ENCODE measurements around the gene LTA. TPM values are rescaled to one million over a fixed set of nuclear protein-coding genes. Genes with fewer than 3 reads are reported as not detected.
"Not testable (repeated sequence)": the region's sequence is repeated elsewhere in the genome, so short reads cannot be mapped to it uniquely, and the experiment has no call there.

Gene LTA
- polyA plus RNA-seq, 12 donors = 0.13 to 2.6 (median 0.33) TPM; not detected in 6

DNA sequence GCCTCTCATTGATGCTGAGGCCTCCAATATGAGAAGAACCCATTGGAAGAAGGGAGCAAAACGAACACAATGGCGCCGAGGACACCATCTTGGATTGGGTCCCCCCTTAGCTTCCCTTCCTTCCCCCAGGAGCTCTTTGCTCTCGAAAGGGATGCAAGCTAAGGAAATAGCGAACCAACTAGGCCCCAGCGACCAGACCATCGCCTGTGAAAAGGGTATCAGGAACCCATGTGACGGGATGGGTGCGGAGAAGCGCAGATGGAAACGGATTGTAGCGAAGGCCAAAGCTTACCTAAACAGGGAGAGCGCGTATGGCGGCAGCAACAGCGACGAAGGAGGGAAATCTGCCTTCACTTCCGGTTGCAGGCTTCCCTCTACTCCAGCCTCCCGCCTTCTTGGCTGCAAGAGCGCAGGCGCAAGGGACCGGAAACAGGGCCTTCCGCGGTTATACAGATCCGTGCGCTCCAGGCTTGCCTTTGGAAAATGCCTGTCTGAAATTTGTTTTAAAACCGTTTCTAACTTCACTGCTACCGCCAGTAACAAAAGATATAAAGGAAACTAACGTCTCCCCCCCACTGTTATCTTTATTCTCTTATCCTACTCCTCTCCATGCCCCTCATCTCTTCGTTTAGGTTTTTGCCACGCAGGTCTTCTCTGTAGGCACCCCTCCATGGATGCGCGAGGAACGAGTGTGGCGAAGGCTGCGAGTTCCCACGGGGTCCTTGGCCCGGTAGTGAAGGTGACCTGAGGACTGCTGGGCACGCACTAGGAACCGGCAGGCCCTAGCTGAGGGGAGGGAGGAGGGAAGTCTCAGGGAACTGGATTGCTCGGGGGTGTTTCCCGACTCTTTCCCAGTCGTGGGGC is 30.2 kb upstream of the LTA start, which contains the start of gene DDX39B:
TSS of gene DDX39B (minus strand) at position 346 of the 864 bp plus-strand sequence. CDS start 1,471 bp downstream, outside the sequence.
- DNase-seq = peak; percentile 98

DNA sequence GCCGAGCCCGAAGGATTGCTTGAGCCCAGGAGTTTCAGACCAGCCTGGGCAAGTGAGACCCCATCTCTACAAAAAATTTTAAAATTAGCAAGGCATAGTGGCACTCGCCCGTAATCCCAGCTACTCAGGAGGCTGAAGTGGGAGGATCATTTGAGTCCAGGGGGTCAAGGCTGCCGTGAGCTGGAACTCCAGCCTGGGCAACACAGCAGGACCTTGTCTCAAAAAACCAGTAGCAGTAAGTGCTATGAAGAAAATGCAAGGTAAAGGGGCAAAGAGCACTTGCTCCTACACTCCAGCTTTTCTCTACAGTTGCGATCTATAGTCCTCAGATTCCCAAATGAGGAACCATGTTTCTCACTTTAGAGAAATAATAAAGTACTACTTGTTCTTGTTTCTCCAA is 28.4 kb upstream of the LTA start:
- no peak for DNase-seq

DNA sequence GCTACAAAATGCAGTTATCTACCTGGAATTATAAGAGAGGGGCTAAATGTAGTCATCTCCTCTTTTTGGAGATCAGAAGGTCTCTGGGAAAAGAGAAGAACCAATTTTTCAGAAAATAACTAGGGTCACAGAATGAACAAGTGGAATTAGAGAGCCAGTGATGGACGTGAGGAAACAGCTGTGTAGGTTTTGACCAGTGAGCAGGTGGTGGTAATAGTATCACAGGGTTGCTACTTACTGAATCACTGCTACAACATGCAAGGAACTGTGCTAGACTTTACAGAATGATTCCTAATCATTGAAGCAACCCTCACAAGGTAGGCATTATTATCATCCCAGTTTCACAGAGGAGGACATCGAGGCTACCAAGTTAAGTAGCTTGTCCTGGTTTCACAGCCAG is 27.4 kb upstream of the LTA start:
- no peak for DNase-seq

DNA sequence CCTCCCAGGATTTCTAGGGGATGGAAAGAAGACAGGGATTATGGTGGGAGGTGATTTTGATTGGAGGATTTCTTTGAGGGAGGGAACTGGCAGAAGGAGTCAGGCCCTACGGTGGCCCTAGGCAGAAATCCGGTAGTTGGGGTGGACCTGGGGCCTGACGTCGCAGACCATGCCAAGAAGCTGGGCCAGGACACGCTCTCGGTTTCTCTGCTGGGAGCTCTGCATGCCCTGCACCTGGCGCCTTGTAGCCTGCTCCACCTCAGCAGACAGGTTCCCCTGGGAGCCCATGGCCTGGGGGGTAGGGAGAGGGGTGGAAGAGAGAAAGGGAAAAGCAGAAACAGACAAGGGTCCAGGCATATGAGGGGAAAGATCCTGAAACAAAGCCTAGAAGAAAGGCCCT is 26.8 kb upstream of the LTA start:
- no peak for DNase-seq

DNA sequence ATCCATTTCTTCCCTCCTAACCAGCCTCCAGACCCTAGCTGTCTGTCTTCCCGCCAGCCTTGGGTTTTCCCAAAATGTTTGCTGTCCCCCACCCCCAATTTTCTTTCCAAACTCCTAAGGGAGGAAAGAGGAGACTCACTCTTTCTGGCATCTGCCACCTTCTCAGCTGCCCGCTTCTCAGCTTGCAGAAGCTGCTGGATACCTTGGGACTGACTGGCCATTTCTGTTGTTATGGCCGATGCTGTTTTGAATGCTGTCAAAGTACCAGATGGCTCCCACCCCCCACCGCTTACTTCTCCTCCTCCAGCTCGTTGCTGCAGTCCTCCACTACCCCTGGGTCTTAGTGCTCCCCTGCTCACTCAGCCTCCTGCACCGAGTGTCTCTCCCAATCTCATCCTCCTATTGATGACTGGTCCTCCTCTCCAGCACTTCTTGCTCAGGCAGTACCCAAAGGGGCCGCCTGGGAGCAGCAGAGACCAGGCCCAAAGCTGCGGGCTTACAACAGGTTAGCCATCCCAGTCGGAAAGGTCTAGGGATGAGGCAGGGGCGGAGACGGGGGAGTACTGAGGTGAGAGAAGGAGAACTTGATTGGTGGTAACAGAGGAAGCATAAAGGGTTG is 25.6 kb upstream of the LTA start, which contains the start of gene ATP6V1G2:
TSS of gene ATP6V1G2 (minus strand) at position 270 of the 619 bp plus-strand sequence. CDS start at position 221, 49 bp downstream.
- peak; percentile 89 for DNase-seq

DNA sequence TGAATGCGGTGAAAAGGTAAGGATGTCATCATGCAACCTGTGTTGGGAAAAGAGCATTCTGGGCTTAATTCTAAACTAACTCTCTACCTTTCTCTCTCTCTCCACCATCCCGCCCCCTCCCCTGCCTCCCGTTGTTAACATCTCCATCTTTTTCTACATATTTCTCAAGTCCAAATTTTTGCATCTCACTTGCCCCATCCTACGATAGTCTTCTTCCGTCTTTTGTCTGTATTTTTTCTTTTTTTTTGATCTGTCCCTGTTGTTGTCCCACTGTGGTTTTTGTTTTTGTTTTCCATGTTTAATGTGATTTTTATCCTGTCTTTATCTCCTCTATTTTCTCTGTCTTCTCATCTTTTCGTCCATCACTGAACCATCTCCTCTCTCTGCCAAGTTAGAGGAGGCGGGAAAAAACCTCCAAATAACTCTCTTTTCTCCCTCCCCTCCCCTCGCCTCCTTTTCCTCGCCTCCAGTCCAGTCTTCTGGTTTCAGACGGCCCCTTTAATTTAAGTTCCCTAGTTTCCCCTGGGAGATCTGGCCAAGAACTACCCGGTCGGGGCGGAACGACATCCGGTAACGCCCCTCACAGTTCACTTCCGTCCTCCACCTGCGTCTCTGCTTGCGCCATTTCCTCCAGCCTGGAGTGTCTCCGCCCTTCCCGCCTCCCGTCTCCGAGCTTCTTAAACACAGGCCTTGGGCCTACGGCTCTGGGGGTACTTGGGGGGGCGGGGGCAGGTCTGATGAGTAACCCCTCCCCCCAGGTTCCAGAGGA is 24.9 kb upstream of the LTA start, which contains the start of gene NFKBIL1:
TSS of gene NFKBIL1 (plus strand) at position 651 of the 769 bp plus-strand sequence. CDS start at position 738, 87 bp downstream.
- peak; percentile 99 for DNase-seq

DNA sequence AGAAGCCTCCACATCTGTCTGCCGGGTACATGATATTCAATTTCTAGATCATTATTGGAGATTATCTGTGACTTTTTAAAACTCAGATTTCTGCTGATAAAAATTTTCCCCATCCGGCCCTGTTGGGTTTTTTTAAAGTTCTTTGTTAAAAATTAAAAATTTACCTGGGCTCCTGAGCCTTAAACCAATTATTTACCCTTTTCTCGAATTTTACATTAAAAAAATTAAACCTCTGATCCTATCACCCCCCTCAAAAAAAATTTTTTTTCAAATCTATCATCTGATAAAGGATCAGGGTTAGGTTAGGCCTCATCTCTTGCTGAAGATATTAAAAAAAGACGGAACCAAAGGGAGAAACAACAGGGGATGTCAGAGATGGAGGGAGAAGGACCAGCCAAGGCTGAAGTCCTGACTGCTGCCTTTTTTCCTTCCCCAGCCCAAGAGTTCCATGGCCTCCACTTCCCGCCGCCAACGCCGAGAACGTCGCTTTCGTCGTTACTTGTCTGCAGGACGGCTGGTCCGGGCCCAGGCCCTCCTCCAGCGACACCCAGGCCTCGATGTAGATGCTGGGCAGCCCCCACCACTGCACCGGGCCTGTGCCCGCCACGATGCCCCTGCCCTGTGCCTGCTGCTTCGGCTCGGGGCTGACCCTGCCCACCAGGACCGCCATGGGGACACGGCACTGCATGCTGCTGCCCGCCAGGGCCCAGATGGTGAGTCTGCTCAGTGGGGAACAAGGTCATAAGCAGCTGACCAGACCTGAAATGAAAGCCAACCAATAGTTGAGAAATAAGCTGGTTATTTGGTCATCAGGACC is 24.2 kb upstream of the LTA start:
- no peak for DNase-seq

DNA sequence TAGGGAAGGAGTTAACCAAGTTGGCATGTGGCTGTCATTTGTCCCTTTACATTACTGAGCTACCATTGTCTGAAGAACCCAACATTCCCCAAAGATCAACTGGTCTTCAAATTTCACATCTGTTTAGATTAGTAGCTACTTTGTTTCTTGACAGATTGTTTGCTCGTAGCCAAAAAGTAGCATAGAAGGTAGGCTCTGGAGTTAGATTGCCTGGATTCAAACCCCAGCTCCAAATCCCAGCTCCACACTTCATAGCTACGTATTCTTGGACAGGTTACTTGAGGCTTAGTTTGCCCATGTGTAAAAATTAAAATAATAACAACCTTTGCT is 23.6 kb upstream of the LTA start:
- no peak for DNase-seq

DNA sequence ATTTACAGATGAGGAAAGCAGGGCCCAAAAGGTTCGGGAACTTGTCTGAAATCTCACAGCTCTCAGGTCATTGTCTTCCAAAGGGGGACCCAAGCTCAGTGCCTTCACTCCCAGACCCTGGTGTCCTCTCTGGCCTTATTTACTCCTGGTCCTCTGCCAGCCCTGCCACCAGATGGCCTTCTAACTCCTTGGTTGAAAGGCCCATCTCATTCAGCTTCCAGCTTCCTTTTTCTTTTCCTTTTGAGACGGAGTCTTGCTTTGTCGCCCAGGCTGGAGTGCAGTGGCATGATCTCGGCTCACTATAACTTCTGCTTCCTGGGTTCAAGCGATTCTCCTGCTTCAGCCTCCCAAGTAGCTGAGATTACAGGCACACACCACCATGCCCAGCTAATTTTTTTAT is 20.7 kb upstream of the LTA start:
- not testable (repeated sequence) for DNase-seq

DNA sequence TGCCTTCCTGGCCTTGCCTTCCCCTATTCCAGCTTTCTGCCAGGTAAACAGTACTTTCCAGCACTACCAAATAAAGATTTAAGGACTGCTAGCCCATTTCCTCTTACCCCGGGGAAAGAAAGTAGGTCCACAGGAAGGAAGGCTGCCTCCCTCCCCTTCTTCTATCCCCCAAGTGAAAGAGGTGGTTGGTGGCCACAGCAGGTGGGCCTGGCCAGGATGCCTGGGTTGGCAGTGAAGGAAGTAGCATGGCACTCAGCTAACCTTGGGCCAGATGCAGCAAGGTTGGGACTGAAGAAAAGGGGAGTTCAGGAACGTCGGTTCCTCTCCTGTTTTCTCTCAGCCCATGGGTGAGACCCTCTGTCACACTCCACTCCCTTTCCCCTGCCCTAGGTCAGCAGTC is 15.8 kb upstream of the LTA start:
- DNase-seq = no peak

DNA sequence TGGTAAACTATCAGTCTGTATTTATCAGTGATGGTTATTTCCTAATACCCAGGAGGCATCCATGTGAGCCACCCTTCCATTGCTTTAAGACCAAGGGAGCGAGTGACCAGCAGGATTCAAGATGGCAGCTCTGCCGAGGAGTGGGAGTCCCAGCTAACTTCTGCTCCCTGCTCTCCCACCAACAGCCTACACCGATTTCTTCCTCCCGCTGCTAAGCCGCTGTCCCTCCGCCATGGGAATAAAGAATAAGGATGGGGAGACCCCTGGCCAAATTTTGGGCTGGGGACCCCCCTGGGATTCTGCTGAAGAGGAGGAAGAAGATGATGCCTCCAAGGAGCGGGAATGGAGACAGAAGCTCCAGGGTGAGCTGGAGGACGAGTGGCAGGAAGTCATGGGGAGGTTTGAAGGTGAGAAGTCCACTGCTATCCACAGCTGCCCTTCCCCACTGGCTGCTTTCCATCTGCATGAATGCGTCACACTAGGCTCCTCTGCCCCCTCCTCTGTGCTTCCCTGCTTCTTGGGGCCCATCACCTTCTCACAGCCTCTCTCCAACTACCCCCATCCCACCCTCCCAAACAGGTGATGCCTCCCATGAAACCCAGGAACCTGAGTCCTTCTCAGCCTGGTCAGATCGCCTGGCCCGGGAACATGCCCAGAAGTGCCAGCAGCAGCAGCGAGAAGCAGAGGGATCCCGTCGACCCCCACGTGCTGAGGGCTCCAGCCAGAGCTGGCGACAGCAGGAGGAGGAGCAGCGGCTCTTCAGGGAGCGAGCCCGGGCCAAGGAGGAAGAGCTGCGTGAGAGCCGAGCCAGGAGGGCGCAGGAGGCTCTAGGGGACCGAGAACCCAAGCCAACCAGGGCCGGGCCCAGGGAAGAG is 14.4 kb upstream of the LTA start:
- no peak for DNase-seq

DNA sequence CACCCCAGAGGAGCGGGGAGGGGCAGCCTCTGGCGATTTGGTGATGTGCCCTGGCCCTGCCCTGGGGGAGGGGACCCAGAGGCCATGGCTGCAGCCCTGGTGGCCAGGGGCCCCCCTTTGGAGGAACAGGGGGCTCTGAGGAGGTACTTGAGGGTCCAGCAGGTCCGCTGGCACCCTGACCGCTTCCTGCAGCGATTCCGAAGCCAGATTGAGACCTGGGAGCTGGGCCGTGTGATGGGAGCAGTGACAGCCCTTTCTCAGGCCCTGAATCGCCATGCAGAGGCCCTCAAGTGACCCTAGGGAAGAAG is 13.8 kb upstream of the LTA start:
- no peak for DNase-seq

DNA sequence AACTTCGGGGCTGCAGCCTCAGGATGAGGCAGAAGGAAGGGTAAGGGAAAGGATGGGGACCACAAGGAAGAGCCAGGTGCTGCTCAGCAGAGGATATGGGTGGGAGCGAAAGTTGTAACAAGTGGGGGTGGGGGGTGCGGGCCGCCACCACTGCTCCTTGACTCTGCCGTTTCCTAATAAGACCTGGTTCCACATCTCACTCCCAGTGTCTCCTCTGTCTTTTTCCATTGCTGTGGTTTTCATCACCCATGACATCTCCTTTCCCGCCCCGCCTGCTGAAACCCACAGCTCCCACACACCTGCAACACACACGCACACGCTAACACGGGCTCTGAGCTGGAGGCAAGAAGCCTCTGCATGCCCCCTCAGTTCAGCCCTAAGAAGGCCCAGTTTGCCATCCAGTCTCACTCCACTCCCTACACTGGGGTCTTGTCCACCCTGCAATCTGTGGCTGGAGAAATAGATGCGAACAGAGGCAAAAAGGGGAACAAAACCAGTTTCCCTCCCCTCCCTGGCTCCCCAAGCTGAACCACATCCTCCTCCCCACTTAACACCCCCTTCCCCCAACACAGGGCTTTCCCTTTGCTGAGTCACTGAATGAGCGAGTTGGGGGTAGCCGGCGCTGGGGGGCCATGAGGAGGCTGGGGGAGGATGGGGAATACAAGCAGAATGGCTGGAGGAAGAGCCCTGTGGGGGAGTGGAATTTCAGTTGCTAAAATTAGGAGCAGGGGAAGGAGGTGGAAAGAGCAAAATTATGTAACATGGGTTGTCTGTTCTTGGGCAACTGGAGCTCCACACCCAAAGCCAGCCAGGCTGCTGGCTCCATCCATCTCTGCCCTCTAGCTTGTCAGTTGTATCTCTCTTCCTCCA is 13.2 kb upstream of the LTA start:
- no peak for DNase-seq

DNA sequence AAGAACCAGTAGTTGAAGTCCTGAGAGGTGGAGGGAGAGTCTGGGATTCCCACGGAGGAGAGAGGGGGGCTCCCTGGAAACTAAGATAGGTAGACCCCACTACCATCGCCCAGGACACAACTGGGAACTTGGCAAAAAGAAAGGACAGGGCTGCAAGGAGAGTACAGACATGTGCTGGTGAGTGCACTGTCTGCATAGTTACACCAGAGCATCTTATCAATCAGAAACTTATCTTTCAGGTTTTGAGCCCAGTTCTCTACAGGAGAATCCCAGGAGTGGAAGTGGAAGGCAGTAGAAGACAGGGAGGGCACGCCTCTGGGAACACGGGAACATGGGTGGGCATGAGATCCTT is 12.5 kb upstream of the LTA start:
- DNase-seq = no peak

DNA sequence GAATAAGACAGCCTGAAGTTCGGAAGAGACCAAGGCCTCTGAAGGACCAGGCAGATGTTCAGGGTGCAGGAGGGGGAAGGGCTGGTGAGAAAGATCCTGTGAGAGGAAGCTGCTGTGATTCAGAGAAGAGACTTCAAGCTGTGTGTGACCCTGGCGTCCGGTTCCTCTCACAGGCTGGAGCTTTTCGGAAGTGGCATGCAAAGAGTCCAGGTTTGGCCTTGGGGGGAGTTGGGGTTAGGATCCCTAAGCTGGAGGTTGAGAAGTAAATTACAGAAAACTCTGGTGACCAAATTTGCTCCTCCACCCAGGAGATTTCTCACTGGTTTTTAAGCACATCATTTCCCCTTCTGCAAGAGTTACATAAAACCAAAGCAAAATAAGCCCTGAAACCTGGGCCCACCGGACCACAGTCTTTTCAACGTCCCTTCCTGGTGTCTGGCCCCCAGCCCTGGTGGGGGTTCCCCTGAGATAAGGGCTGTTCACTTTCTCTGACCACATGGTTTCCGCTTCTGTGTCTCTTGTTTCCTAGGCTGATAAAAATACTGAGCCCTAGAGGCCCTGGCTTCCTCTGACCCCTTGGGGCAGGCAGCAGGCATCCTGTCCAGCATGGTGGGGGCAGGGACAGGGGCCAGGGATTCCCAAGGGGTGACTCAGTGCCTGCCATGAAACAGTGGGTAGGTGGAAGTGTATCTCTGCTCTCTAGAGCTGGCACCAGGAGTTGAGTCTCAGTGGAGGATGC is 12.0 kb upstream of the LTA start:
- DNase-seq = no peak

DNA sequence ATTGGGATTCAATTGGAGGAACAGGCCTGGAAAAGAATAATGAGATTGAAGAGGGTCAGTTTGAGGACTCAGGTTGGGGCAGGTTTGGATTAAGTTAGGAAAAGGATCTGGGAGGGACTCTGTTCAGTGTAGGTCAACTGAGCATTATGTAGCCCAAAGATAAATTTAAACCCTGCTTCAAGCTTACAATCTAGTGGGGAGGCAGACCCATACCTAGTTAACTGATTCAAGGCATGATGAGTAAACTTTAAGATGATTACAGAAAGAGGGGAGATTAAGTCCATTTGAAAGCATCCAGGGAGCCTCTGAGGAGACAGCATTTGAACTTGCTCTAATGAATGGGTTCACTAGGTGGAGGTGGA is 11.4 kb upstream of the LTA start:
- no peak for DNase-seq

DNA sequence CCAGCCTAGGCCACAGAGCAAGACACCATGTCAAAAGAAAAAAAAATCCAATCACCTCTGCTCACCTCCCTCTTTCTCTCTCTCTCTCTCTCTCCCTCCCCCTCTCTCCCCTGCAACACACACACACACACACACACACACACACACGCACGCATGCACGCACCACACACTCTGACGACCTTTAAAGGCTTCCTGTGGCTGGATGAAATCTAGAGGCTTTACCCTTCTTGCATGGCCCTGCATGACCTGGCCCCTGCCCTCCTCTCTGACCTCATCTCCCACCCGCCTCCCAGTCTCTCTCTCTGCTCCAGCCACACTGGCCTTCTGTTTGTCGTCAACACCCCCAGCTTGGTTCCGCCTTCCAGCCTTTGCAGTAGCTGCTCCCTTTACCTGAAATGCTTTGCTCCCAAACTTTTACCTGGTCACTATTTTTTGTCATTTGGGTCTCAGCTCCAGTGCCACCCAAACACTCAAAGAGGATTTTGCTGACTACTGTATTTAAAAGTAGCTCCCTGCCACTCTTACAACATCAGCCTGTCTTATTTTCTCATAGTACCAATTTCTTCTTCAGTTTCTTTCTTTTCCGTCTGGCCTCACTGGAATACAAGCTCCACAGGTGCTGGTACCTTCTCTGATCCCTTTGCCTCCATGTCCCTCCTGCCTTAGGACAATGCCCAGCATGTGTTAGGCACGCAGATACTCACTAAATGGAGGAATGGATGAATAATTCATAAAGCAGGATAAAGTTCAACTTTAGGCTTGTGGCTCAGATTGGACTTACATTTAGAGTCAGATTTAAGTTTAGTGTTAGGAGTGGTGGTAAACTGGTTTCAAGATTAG is 4.3 kb upstream of the LTA start:
- no peak for DNase-seq

DNA sequence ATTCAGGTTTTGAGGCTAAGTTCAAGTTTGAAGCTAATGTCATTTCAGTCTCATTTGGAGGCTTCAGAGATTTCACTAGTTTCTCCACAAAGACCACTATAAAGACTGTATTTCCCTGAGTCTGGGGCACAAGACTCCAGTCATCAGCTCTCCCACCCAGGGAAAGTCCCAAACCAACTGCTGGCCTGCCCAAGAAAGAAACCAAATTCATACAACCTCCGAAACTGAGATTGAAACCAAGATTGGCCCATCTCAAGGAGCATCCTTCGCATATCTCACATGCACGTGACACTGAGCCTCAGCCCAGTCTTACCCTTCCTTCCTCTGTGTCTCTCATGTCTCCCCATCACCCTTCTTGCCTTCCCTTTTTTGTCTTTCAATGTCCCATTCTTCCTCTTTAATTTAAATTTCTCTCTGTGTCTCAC is 3.5 kb upstream of the LTA start:
- no peak for DNase-seq

Data from muscle of arm (tissue), 12 donors.